Fibroblast of lung (primary cell): ENCODE results near the gene PDCD4.

Experiments
- CTCF ChIP-seq, 2 donors: IDR thresholded peaks in 1 of 2; conservative IDR thresholded peaks in 1 of 2; 1 replicate in 1 of 2; 2 replicates in 1 of 2; pipeline ENCODE4 v1.5.1; 2011 to 2012; ENCODE audit warnings: low read length in 2 of 2, control low read depth in 1 of 2, inconsistent platforms in 1 of 2, low read depth in 1 of 2, mild to moderate bottlenecking in 1 of 2
- EZH2 ChIP-seq: IDR thresholded peaks from 2 replicates; pipeline ENCODE4 v1.5.1; 2012; ENCODE audit warnings: low read length, control low read depth, mild to moderate bottlenecking; ENCODE audit errors: missing control alignments

- TF ChIP-seq CTCF (conservative IDR thresholded peaks at IDR 0.05 in 1 of 2, IDR thresholded peaks at IDR 0.05 in 1 of 2; ENCODE audit: low read depth in 1 of 2, low read length in 2 of 2) (no peak), EZH2 (no peak)
These were observed 75.4 kb downstream of the PDCD4 start for GRCh38 chr10:110947061-110947595.
